ENCODE measurements around the gene SIAH1. TPM values are rescaled to one million over a fixed set of nuclear protein-coding genes. Genes with fewer than 3 reads are reported as not detected.

The SIAH1 gene
- total and polyA plus RNA-seq, 2 of the 8 experiments (the other 6 are each of a cell fraction or from before 2014, with no cell fraction given): 19.5 to 33.9 TPM

GRCh38 chr16:48350736-48351135 lies 34.5 kb downstream of the SIAH1 start (continued):
- TF ChIP-seq CHD7 (IDR thresholded peaks at IDR 0.05; ENCODE audit: insufficient replicate concordance, low read length): no peak
- TF ChIP-seq TAF7 (optimal IDR thresholded peaks at IDR 0.05; ENCODE audit: borderline replicate concordance, low read depth, low read length): no peak
- TF ChIP-seq, protein P1, sequence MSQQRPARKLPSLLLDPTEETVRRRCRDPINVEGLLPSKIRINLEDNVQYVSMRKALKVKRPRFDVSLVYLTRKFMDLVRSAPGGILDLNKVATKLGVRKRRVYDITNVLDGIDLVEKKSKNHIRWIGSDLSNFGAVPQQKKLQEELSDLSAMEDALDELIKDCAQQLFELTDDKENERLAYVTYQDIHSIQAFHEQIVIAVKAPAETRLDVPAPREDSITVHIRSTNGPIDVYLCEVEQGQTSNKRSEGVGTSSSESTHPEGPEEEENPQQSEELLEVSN (IDR thresholded peaks at IDR 0.05): no peak
- no peak for TF ChIP-seq CBX5 (IDR thresholded peaks at IDR 0.05; ENCODE audit: low read depth, low read length)
- TF ChIP-seq ASH2L (IDR thresholded peaks at IDR 0.05; ENCODE audit: low read length): no peak
- TF ChIP-seq PHF8 (conservative IDR thresholded peaks at IDR 0.05; ENCODE audit: low read depth, low read length): no peak
- TF ChIP-seq RBBP5 (IDR thresholded peaks at IDR 0.05; ENCODE audit: borderline replicate concordance, low read depth, low read length): no peak
- TF ChIP-seq CEBPB (IDR thresholded peaks at IDR 0.05; ENCODE audit: low read depth, low read length): no peak

Data from H1 (cell line).